H1 (cell line): ENCODE results near the gene CCDC121. TPM values are rescaled to one million over a fixed set of nuclear protein-coding genes. Genes with fewer than 3 reads are reported as not detected.
A peak's percentile ranks its signal among the peaks of the same experiment; 100 is the strongest.

ENCODE experiments used
- CTCF ChIA-PET: fragments of 300-600 bp; sonication (Branson Sonifier 250); formaldehyde crosslinking; loops from one replicate; lab custom pipeline; 2021; ENCODE audit not compliant: partially characterized antibody; lab: Charles Lee
- POLR2A ChIA-PET: fragments of 300-600 bp; sonication (Branson Sonifier 250); formaldehyde crosslinking; loops from one replicate; lab custom pipeline; 2021; ENCODE audit warnings: inconsistent platforms; ENCODE audit not compliant: partially characterized antibody; lab: Charles Lee
- DNase-seq, 2 experiments: peaks; one replicate each; pipeline versions ENCODE4 v3.0.0 to v3.0.0-alpha.2; 2010 to 2022; ENCODE audit warnings: low spot score in 2 of 2, low read depth in 1 of 2, mixed read lengths in 1 of 2
- FAIRE-seq: peaks from 2 replicates; lab custom pipeline; 2011; peaks lifted over from hg19 to GRCh38; lab: Jason Lieb, UNC
- H2AFZ ChIP-seq: 2 replicates; pipeline ENCODE4 v1.8.1; 2012; ENCODE audit warnings: low read length, inconsistent platforms
- H2AK5ac ChIP-seq: 2 replicates; pipeline ENCODE4 v1.6.1; 2013; ENCODE audit warnings: low read depth, low read length
- H2BK120ac ChIP-seq: replicated peaks from 2 replicates; pipeline ENCODE3; 2013; ENCODE audit warnings: low read depth, low read length, inconsistent platforms
- H2BK12ac ChIP-seq: 2 replicates; pipeline ENCODE4 v1.6.1; 2013; ENCODE audit warnings: low read depth, low read length
- H2BK15ac ChIP-seq: 2 replicates; pipeline ENCODE4 v1.6.1; 2013; ENCODE audit warnings: low read length
- H2BK20ac ChIP-seq: 2 replicates; pipeline ENCODE4 v1.6.1; 2013; ENCODE audit warnings: low read length
- H2BK5ac ChIP-seq: 2 replicates; pipeline ENCODE4 v1.6.1; 2013; ENCODE audit warnings: low read depth, low read length
- H3K14ac ChIP-seq: 2 replicates; pipeline ENCODE4 v1.6.1; 2013; ENCODE audit warnings: inconsistent platforms; ENCODE audit not compliant: insufficient read length
- H3K18ac ChIP-seq: 2 replicates; pipeline ENCODE4 v1.6.1; 2013; ENCODE audit warnings: low read length; ENCODE audit errors: extremely low read depth
- H3K23ac ChIP-seq: 2 replicates; pipeline ENCODE4 v1.6.1; 2013; ENCODE audit warnings: inconsistent platforms; ENCODE audit not compliant: insufficient read length
- H3K23me2 ChIP-seq: 2 replicates; pipeline ENCODE4 v1.6.1; 2013; ENCODE audit warnings: low read depth, low read length
- H3K27ac ChIP-seq: 2 replicates; pipeline ENCODE4 v1.6.1; 2011; ENCODE audit warnings: low read depth, low read length, inconsistent platforms
- H3K27me3 ChIP-seq, 4 experiments: replicated peaks in 1 of 4; 1 replicate in 1 of 4; 2 replicates in 3 of 4; pipeline versions ENCODE4 v1.6.1 to v1.8.1; 2011 to 2013; ENCODE audit warnings: low read length in 3 of 4, mild to moderate bottlenecking in 3 of 4, inconsistent platforms in 2 of 4, mixed read lengths in 2 of 4, moderate library complexity in 1 of 4; ENCODE audit not compliant: control insufficient read depth in 3 of 4, insufficient read depth in 3 of 4; ENCODE audit errors: extremely low read depth in 1 of 4
- H3K36me3 ChIP-seq, 4 experiments: 2 replicates each; pipeline versions ENCODE4 v1.6.1 to v1.8.1; 2011 to 2013; ENCODE audit warnings: mild to moderate bottlenecking in 4 of 4, low read length in 3 of 4, moderate library complexity in 2 of 4, control low read depth in 1 of 4, inconsistent platforms in 1 of 4; ENCODE audit not compliant: insufficient read depth in 4 of 4, control insufficient read depth in 2 of 4
- H3K4ac ChIP-seq: replicated peaks from 2 replicates; pipeline ENCODE3; 2013; ENCODE audit warnings: low read length, low read depth, mixed read lengths, inconsistent platforms; ENCODE audit not compliant: insufficient read length
- H3K4me1 ChIP-seq, 4 experiments: replicated peaks in 1 of 4; 1 replicate in 1 of 4; 2 replicates in 3 of 4; pipeline versions ENCODE4 v1.6.1 to v1.8.1; 2011 to 2013; ENCODE audit warnings: low read length in 3 of 4, inconsistent platforms in 2 of 4, mixed read lengths in 1 of 4; ENCODE audit not compliant: insufficient read depth in 4 of 4, control insufficient read depth in 3 of 4
- H3K4me2 ChIP-seq, 2 experiments: 2 replicates each; pipeline versions ENCODE4 v1.6.1 to v1.8.1; 2011 to 2013; ENCODE audit warnings: low read depth in 2 of 2, low read length in 2 of 2, control low read depth in 1 of 2, inconsistent platforms in 1 of 2, mild to moderate bottlenecking in 1 of 2; ENCODE audit not compliant: insufficient read depth in 1 of 2
- H3K4me3 ChIP-seq, 4 experiments: fragments of 200-600, 300-600 bp in 1 of 4; sonication (generic), shearing (Covaris generic), sonication (Bioruptor Twin) in 1 of 4; 2 replicates each; pipeline versions ENCODE4 v1.5.1 to v1.8.1; 2011 to 2016; ENCODE audit warnings: low read length in 4 of 4, low read depth in 3 of 4, control low read depth in 2 of 4, inconsistent platforms in 2 of 4, mild to moderate bottlenecking in 2 of 4, mixed read lengths in 1 of 4, moderate library complexity in 1 of 4; ENCODE audit not compliant: insufficient read depth in 2 of 4; ENCODE audit errors: extremely low read depth in 1 of 4
- H3K56ac ChIP-seq: replicated peaks from 2 replicates; pipeline ENCODE3; 2013; ENCODE audit warnings: low read depth, mild to moderate bottlenecking, mixed read lengths, low read length, inconsistent platforms; ENCODE audit not compliant: insufficient read length
- H3K79me1 ChIP-seq: 2 replicates; pipeline ENCODE4 v1.6.1; 2013; ENCODE audit warnings: low read depth, low read length, control low read depth
- H3K79me2 ChIP-seq, 2 experiments: 2 replicates each; pipeline versions ENCODE4 v1.6.1 to v1.8.1; 2012 to 2013; ENCODE audit warnings: low read length in 2 of 2, mild to moderate bottlenecking in 2 of 2, inconsistent platforms in 1 of 2; ENCODE audit not compliant: insufficient read depth in 2 of 2, control insufficient read depth in 1 of 2
- H3K9ac ChIP-seq, 4 experiments: replicated peaks in 1 of 4; 1 replicate in 1 of 4; 2 replicates in 3 of 4; pipeline versions ENCODE4 v1.6.1 to v1.8.1; 2011 to 2013; ENCODE audit warnings: low read depth in 3 of 4, low read length in 3 of 4, control low read depth in 2 of 4, mild to moderate bottlenecking in 2 of 4, moderate library complexity in 2 of 4, inconsistent platforms in 1 of 4; ENCODE audit errors: extremely low read depth in 1 of 4
- H3K9me3 ChIP-seq, 2 experiments: 2 replicates each; pipeline versions ENCODE4 v1.6.1 to v1.8.1; 2012 to 2013; ENCODE audit warnings: mild to moderate bottlenecking in 2 of 2, moderate library complexity in 2 of 2, control low read depth in 1 of 2, inconsistent platforms in 1 of 2, low read depth in 1 of 2, low read length in 1 of 2, mixed read lengths in 1 of 2; ENCODE audit not compliant: insufficient read depth in 2 of 2
- H4K20me1 ChIP-seq, 2 experiments: replicated peaks in 1 of 2; 2 replicates each; pipeline versions ENCODE3 to v1.8.1; 2011 to 2013; ENCODE audit warnings: inconsistent platforms in 2 of 2, low read length in 2 of 2, mild to moderate bottlenecking in 1 of 2; ENCODE audit not compliant: insufficient read depth in 2 of 2, control insufficient read depth in 1 of 2
- H4K5ac ChIP-seq: 2 replicates; pipeline ENCODE4 v1.6.1; 2013; ENCODE audit warnings: low read length, low read depth, mixed read lengths, inconsistent platforms; ENCODE audit not compliant: insufficient read length
- H4K8ac ChIP-seq: 2 replicates; pipeline ENCODE4 v1.8.0; 2013; ENCODE audit warnings: mild to moderate bottlenecking, moderate library complexity, low read length, inconsistent platforms; ENCODE audit not compliant: insufficient read depth; ENCODE audit errors: extremely low read depth
- H4K91ac ChIP-seq: replicated peaks from 2 replicates; pipeline ENCODE3; 2013; ENCODE audit warnings: low read length, mixed read lengths, inconsistent platforms; ENCODE audit not compliant: insufficient read length
- ASH2L ChIP-seq: fragments of 200-600, 300-600 bp; sonication (generic); IDR thresholded peaks from one replicate; pipeline ENCODE4 v1.7.1; 2017; ENCODE audit warnings: low read length
- CEBPB ChIP-seq: IDR thresholded peaks from 2 replicates; pipeline ENCODE4 v1.6.1; 2012; ENCODE audit warnings: low read depth, low read length
- EZH2 ChIP-seq: fragments of 200-600 bp; sonication (generic); IDR thresholded peaks from 2 replicates; pipeline ENCODE4 v1.7.1; 2012; ENCODE audit warnings: low read depth, mild to moderate bottlenecking, moderate library complexity, low read length, inconsistent platforms; ENCODE audit not compliant: severe bottlenecking
- POLR2AphosphoS5 ChIP-seq: IDR thresholded peaks from 2 replicates; pipeline ENCODE4 v1.6.1; 2011; ENCODE audit warnings: low read depth, low read length
- RAD21 ChIP-seq, 2 experiments: IDR thresholded peaks in 1 of 2; conservative IDR thresholded peaks in 1 of 2; 2 replicates each; pipeline ENCODE4 v1.6.1; 2011; ENCODE audit warnings: low read depth in 2 of 2, low read length in 2 of 2, improper control_type of control experiment in 1 of 2, inconsistent platforms in 1 of 2, mild to moderate bottlenecking in 1 of 2, moderate library complexity in 1 of 2
- RBBP5 ChIP-seq: IDR thresholded peaks from 2 replicates; pipeline ENCODE4 v1.7.1; 2012; ENCODE audit warnings: low read depth, mild to moderate bottlenecking, inconsistent platforms, low read length, moderate library complexity, borderline replicate concordance
- RXRA ChIP-seq: IDR thresholded peaks from 2 replicates; pipeline ENCODE4 v1.6.1; 2011; ENCODE audit warnings: low read depth, mild to moderate bottlenecking, low read length, moderate library complexity; ENCODE audit not compliant: insufficient read depth
- SP2 ChIP-seq: IDR thresholded peaks from 2 replicates; pipeline ENCODE4 v1.6.1; 2012; ENCODE audit warnings: mild to moderate bottlenecking, low read length, inconsistent platforms
- WGBS, 2 experiments: shearing (Covaris generic) in 1 of 2; methylation state at CpG; one replicate each; pipeline versions ENCODE4 v1.1.6 to v1.1.7; 2013 to 2015; ENCODE audit warnings: low lambda C conversion rate in 2 of 2, mixed read lengths in 2 of 2, inconsistent platforms in 1 of 2, low coverage in 1 of 2, missing lambda C conversion rate in 1 of 2; ENCODE audit not compliant: insufficient replicate concordance in 2 of 2, insufficient coverage in 1 of 2, insufficient read length in 1 of 2; ENCODE audit errors: extremely low coverage in 1 of 2, missing lambda C conversion rate in 1 of 2; 5-methylcytosine and 5-hydroxymethylcytosine counted together
- polyA plus RNA-seq, 7 experiments: library from polyadenylated mRNA; depleted of rRNA in 3 of 7; stranded (reverse) in 5 of 7; unstranded in 2 of 7; fragments of >200 nt in 5 of 7; fragments of 200-250 nt in 2 of 7; gene quantifications; 1 replicate in 5 of 7; 2 replicates in 1 of 7; 4 replicates in 1 of 7; pipeline versions ENCODE4 v1.2.1 to v1.2.3, GENCODE V29; 2011 to 2013; ENCODE audit warnings: missing spikeins in 2 of 7, mixed read lengths in 2 of 7
- total RNA-seq: library from RNA; stranded (reverse); fragmentation: NEBNext Ultra II Directional; extraction: Animal tissue kit (Norgen Biotek cat#: 25700); gene quantifications from 2 replicates; pipeline ENCODE4 v1.2.1, GENCODE V29; 2021
- TF ChIP-seq, protein P1 (sequence below), 3 experiments: IDR thresholded peaks; 1 replicate in 2 of 3; 2 replicates in 1 of 3; pipeline versions ENCODE4 v1.5.1 to v1.6.1; 2011; ENCODE audit warnings: low read length in 3 of 3, mild to moderate bottlenecking in 3 of 3, inconsistent platforms in 2 of 3, low read depth in 1 of 3, moderate library complexity in 1 of 3; ENCODE audit not compliant: insufficient read depth in 1 of 3; ENCODE audit errors: control extremely low read depth in 1 of 3
- TF ChIP-seq, protein P2 (sequence below): IDR thresholded peaks from 2 replicates; pipeline ENCODE4 v1.6.1; 2012; ENCODE audit warnings: inconsistent platforms

The CCDC121 gene
- total and polyA plus RNA-seq, 2 of the 8 experiments (the other 6 are each of a cell fraction or from before 2014, with no cell fraction given): 0.68 to 1.5 TPM

DNA sequence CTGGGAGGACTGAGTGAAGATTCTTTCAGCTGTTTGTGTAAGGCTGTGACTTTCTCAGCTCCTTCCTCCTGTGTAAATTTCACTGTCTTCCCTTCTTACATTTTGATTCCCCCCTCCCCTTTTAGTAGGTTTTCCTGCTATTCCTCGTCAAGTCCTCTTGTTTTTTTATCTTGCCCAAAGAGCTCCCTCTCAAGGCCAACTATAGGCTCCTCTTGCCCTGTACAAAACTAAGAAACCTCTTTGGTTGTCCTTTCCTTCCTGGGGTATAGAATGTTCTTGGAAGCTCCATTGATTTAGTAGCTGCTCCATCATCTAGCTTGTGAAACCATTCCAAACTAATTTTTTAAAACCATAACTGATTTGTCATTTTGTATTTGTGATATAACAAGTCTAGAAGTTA, 7.3 kb downstream of the CCDC121 start:
- no peak overlapping the region for H3K14ac ChIP-seq
- H3K23ac ChIP-seq: no peak overlapping the region
- no peak overlapping the region for H4K8ac ChIP-seq
- H3K4me2 ChIP-seq: no peak overlapping the region
- no peaks in the 10 kb centered on the region; a peak in 3 of 7 replicates for H3K4me1 ChIP-seq
- no peaks in the 10 kb centered on the region for H3K23me2 ChIP-seq
- peaks cover 3 to 58% (median 5%) of the 10 kb centered on the region in 4 experiments; a peak in 7 of 8 replicates for H3K36me3 ChIP-seq
- H4K5ac ChIP-seq: no peak overlapping the region
- no peaks in the 10 kb centered on the region for H3K79me2 ChIP-seq
- H3K9ac ChIP-seq: no peak overlapping the region
- H4K91ac ChIP-seq: no peak overlapping the region
- H3K18ac ChIP-seq: no peak overlapping the region
- H2AFZ ChIP-seq: no peak overlapping the region
- H3K4ac ChIP-seq: no peak overlapping the region
- no peak for FAIRE-seq
- H3K4me3 ChIP-seq: no peak overlapping the region
- H3K9me3 ChIP-seq: no peaks in the 10 kb centered on the region
- no peak overlapping the region for H2BK20ac ChIP-seq
- no peak overlapping the region for H2AK5ac ChIP-seq
- H3K27me3 ChIP-seq: no peaks in the 10 kb centered on the region
- ChIA-PET CTCF (interaction anchor here (0.7 to 1.5 kb wide), 6 partner anchors 14 to 318 kb away, joined by 3 to 7 read pairs (median 3); no protein-coding TSS in a partner anchor), POLR2A (interaction anchor here (1.1 to 1.3 kb wide), 2 partner anchors 42 to 179 kb away, joined by 3 read pairs; partner anchors contain the start of genes SLC4A1AP and SUPT7L)
- no peak overlapping the region for H3K27ac ChIP-seq
- no peaks in the 10 kb centered on the region for H4K20me1 ChIP-seq
- no peak for DNase-seq
- H3K79me1 ChIP-seq: no peaks in the 10 kb centered on the region
- H2BK5ac ChIP-seq: no peak overlapping the region
- no peak overlapping the region for H2BK15ac ChIP-seq
- H2BK120ac ChIP-seq: no peak overlapping the region
- H2BK12ac ChIP-seq: no peak overlapping the region
- WGBS, 2 experiments: 93% methylated on average over 1 of the region's 1 CpG; no CpG with 5 or more reads in 1 of the 2 experiments
- no peak overlapping the region for H3K56ac ChIP-seq
- TF ChIP-seq EZH2: no peak
- no peak for TF ChIP-seq ASH2L
- TF ChIP-seq POLR2AphosphoS5: no peak
- no peak for TF ChIP-seq CEBPB
- TF ChIP-seq, protein P1, sequence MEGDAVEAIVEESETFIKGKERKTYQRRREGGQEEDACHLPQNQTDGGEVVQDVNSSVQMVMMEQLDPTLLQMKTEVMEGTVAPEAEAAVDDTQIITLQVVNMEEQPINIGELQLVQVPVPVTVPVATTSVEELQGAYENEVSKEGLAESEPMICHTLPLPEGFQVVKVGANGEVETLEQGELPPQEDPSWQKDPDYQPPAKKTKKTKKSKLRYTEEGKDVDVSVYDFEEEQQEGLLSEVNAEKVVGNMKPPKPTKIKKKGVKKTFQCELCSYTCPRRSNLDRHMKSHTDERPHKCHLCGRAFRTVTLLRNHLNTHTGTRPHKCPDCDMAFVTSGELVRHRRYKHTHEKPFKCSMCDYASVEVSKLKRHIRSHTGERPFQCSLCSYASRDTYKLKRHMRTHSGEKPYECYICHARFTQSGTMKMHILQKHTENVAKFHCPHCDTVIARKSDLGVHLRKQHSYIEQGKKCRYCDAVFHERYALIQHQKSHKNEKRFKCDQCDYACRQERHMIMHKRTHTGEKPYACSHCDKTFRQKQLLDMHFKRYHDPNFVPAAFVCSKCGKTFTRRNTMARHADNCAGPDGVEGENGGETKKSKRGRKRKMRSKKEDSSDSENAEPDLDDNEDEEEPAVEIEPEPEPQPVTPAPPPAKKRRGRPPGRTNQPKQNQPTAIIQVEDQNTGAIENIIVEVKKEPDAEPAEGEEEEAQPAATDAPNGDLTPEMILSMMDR (IDR thresholded peaks at IDR 0.05; ENCODE audit: control extremely low read depth in 1 of 3, insufficient read depth in 1 of 3, low read depth in 1 of 3, low read length in 3 of 3): peak in 2 of 3 experiments; percentile 10 to 26; a peak in 1 of 4 replicates
- TF ChIP-seq RXRA: no peak
- TF ChIP-seq, protein P2, sequence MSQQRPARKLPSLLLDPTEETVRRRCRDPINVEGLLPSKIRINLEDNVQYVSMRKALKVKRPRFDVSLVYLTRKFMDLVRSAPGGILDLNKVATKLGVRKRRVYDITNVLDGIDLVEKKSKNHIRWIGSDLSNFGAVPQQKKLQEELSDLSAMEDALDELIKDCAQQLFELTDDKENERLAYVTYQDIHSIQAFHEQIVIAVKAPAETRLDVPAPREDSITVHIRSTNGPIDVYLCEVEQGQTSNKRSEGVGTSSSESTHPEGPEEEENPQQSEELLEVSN: no peak
- TF ChIP-seq RBBP5: no peak
- peak; percentile 30 to 37; a peak in 3 of 4 replicates for TF ChIP-seq RAD21 (IDR thresholded peaks at IDR 0.05 in 1 of 2, conservative IDR thresholded peaks at IDR 0.05 in 1 of 2; ENCODE audit: low read depth in 2 of 2, low read length in 2 of 2)
- no peak for TF ChIP-seq SP2
